ENCODE measurements around the gene CDH4.

- TF ChIP-seq POLR2A (IDR thresholded peaks at IDR 0.05), result no peak
- TF ChIP-seq, protein P1, sequence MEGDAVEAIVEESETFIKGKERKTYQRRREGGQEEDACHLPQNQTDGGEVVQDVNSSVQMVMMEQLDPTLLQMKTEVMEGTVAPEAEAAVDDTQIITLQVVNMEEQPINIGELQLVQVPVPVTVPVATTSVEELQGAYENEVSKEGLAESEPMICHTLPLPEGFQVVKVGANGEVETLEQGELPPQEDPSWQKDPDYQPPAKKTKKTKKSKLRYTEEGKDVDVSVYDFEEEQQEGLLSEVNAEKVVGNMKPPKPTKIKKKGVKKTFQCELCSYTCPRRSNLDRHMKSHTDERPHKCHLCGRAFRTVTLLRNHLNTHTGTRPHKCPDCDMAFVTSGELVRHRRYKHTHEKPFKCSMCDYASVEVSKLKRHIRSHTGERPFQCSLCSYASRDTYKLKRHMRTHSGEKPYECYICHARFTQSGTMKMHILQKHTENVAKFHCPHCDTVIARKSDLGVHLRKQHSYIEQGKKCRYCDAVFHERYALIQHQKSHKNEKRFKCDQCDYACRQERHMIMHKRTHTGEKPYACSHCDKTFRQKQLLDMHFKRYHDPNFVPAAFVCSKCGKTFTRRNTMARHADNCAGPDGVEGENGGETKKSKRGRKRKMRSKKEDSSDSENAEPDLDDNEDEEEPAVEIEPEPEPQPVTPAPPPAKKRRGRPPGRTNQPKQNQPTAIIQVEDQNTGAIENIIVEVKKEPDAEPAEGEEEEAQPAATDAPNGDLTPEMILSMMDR (IDR thresholded peaks at IDR 0.05), result no peak
Measured at GRCh38 chr20:61930776-61931475, 678.9 kb downstream of the CDH4 start.
